Smooth muscle cell (in vitro differentiated cells): Measurements from ENCODE around the gene SCNN1B. TPM values are rescaled to one million over a fixed set of nuclear protein-coding genes. Genes with fewer than 3 reads are reported as not detected.

ENCODE experiments used
- DNase-seq: peaks from one replicate; lab custom pipeline; 2025; ENCODE audit not compliant: unreplicated experiment; lab: John Stamatoyannopoulos, UW
- H2AFZ ChIP-seq: fragments of 200-600 bp; sonication (generic); 2 replicates; pipeline ENCODE4 v1.6.0; 2016; ENCODE audit warnings: antibody characterized with exemption, low read depth, mild to moderate bottlenecking
- H3F3A ChIP-seq: fragments of 200-600 bp; sonication (generic); 2 replicates; pipeline ENCODE4 v1.6.0; 2017; ENCODE audit warnings: antibody characterized with exemption, low read depth
- H3K27ac ChIP-seq: fragments of 200-600 bp; sonication (generic); 2 replicates; pipeline ENCODE4 v1.5.1; 2016; ENCODE audit warnings: low read depth, mild to moderate bottlenecking
- H3K27me3 ChIP-seq: fragments of 200-600 bp; sonication (generic); 2 replicates; pipeline ENCODE4 v1.6.1; 2016; ENCODE audit warnings: low read depth, mild to moderate bottlenecking
- H3K36me3 ChIP-seq: fragments of 200-600 bp; sonication (generic); 2 replicates; pipeline ENCODE4 v1.5.1; 2016; ENCODE audit warnings: low read depth
- H3K4me1 ChIP-seq: fragments of 200-600 bp; sonication (generic); 2 replicates; pipeline ENCODE4 v1.5.1; 2016; ENCODE audit warnings: low read depth
- H3K4me2 ChIP-seq: fragments of 200-600 bp; sonication (generic); 2 replicates; pipeline ENCODE4 v1.6.0; 2016; ENCODE audit warnings: mild to moderate bottlenecking
- H3K4me3 ChIP-seq: fragments of 200-600 bp; sonication (generic); 2 replicates; pipeline ENCODE4 v1.5.1; 2016; ENCODE audit warnings: mild to moderate bottlenecking
- H3K79me2 ChIP-seq: fragments of 200-600 bp; sonication (generic); 2 replicates; pipeline ENCODE4 v1.6.0; 2016; ENCODE audit warnings: low read depth, mild to moderate bottlenecking
- H3K9ac ChIP-seq: fragments of 200-600 bp; sonication (generic); 2 replicates; pipeline ENCODE4 v1.6.0; 2016; ENCODE audit warnings: low read depth
- H3K9me3 ChIP-seq: fragments of 200-600 bp; sonication (generic); replicated peaks from 2 replicates; pipeline ENCODE4 v1.5.1; 2016; ENCODE audit warnings: low read depth
- H4K20me1 ChIP-seq: fragments of 200-600 bp; sonication (generic); 2 replicates; pipeline ENCODE4 v1.6.0; 2016; ENCODE audit warnings: low read depth
- WGBS: methylation state at CpG from one replicate; pipeline ENCODE4 v1.1.7; 2016; ENCODE audit warnings: low lambda C conversion rate; 5-methylcytosine and 5-hydroxymethylcytosine counted together
- polyA plus RNA-seq: library from polyadenylated mRNA; unstranded; fragments of >200 nt; fragmentation: Nextera tagmentation; extraction: Ambion mirVana; gene quantifications from 2 replicates; pipeline ENCODE4 v1.2.1, GENCODE V29; 2016
- total RNA-seq: library from RNA; depleted of rRNA; stranded (reverse); fragments of >200 nt; gene quantifications from 2 replicates; pipeline ENCODE4 v1.2.3, GENCODE V29; 2014
- TF ChIP-seq, protein P1 (sequence below): fragments of 200-600 bp; sonication (generic); IDR thresholded peaks from 2 replicates; pipeline ENCODE4 v1.5.1; 2017; ENCODE audit warnings: borderline replicate concordance, mild to moderate bottlenecking, antibody characterized with exemption; ENCODE audit not compliant: insufficient read depth, poor library complexity, severe bottlenecking

SCNN1B gene
- total and polyA plus RNA-seq, 2 experiments from 2014 or later: not detected

GRCh38 chr16:23333831-23334456 lies 31.8 kb downstream of the SCNN1B start:
- no peak overlapping the region for H3K4me2 ChIP-seq
- no peaks in the 10 kb centered on the region for H3K79me2 ChIP-seq
- H3K4me1 ChIP-seq: no peaks in the 10 kb centered on the region
- no peaks in the 10 kb centered on the region for H4K20me1 ChIP-seq
- H2AFZ ChIP-seq: no peak overlapping the region
- H3K9ac ChIP-seq: no peak overlapping the region
- 84% methylated on average over 11 of the region's 11 CpGs for whole genome bisulfite sequencing
- no peak overlapping the region for H3K27ac ChIP-seq
- H3K9me3 ChIP-seq: no peaks in the 10 kb centered on the region
- H3K36me3 ChIP-seq: no peaks in the 10 kb centered on the region
- TF ChIP-seq, protein P1, sequence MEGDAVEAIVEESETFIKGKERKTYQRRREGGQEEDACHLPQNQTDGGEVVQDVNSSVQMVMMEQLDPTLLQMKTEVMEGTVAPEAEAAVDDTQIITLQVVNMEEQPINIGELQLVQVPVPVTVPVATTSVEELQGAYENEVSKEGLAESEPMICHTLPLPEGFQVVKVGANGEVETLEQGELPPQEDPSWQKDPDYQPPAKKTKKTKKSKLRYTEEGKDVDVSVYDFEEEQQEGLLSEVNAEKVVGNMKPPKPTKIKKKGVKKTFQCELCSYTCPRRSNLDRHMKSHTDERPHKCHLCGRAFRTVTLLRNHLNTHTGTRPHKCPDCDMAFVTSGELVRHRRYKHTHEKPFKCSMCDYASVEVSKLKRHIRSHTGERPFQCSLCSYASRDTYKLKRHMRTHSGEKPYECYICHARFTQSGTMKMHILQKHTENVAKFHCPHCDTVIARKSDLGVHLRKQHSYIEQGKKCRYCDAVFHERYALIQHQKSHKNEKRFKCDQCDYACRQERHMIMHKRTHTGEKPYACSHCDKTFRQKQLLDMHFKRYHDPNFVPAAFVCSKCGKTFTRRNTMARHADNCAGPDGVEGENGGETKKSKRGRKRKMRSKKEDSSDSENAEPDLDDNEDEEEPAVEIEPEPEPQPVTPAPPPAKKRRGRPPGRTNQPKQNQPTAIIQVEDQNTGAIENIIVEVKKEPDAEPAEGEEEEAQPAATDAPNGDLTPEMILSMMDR: no peak
- DNase-seq: no peak
- H3K4me3 ChIP-seq: no peak overlapping the region
- H3F3A ChIP-seq: no peaks in the 10 kb centered on the region
- no peaks in the 10 kb centered on the region for H3K27me3 ChIP-seq

GRCh38 chr16:23334457-23334853 lies 32.4 kb downstream of the SCNN1B start:
- WGBS: 82% methylated on average over 3 of the region's 3 CpGs
- no peak overlapping the region for H2AFZ ChIP-seq
- no peaks in the 10 kb centered on the region for H3K79me2 ChIP-seq
- H3K4me3 ChIP-seq: no peak overlapping the region
- no peaks in the 10 kb centered on the region for H3K27me3 ChIP-seq
- no peak for DNase-seq
- TF ChIP-seq, protein P1: no peak
- no peaks in the 10 kb centered on the region for H3K36me3 ChIP-seq
- H3F3A ChIP-seq: no peaks in the 10 kb centered on the region
- H3K4me2 ChIP-seq: no peak overlapping the region
- no peak overlapping the region for H3K9ac ChIP-seq
- H3K27ac ChIP-seq: no peak overlapping the region
- H3K4me1 ChIP-seq: no peaks in the 10 kb centered on the region
- no peaks in the 10 kb centered on the region for H4K20me1 ChIP-seq
- no peaks in the 10 kb centered on the region for H3K9me3 ChIP-seq

- Histone ChIP-seq H3K4me3 (no peak overlapping the region), H3K4me1 (no peaks in the 10 kb centered on the region), H3K4me2 (no peak overlapping the region), H3K27me3 (no peaks in the 10 kb centered on the region), H2AFZ (no peak overlapping the region), H3K27ac (no peak overlapping the region), H3K9ac (no peak overlapping the region), H3F3A (no peaks in the 10 kb centered on the region), H3K79me2 (no peaks in the 10 kb centered on the region), H3K9me3 (no peaks in the 10 kb centered on the region), H3K36me3 (no peaks in the 10 kb centered on the region), H4K20me1 (no peaks in the 10 kb centered on the region)
- DNase-seq: no peak
- WGBS: 83% methylated on average over 1 of the region's 1 CpG
- TF ChIP-seq, protein P1: no peak
Observed at GRCh38 chr16:23334950-23335349, 32.8 kb downstream of the SCNN1B start.

DNA sequence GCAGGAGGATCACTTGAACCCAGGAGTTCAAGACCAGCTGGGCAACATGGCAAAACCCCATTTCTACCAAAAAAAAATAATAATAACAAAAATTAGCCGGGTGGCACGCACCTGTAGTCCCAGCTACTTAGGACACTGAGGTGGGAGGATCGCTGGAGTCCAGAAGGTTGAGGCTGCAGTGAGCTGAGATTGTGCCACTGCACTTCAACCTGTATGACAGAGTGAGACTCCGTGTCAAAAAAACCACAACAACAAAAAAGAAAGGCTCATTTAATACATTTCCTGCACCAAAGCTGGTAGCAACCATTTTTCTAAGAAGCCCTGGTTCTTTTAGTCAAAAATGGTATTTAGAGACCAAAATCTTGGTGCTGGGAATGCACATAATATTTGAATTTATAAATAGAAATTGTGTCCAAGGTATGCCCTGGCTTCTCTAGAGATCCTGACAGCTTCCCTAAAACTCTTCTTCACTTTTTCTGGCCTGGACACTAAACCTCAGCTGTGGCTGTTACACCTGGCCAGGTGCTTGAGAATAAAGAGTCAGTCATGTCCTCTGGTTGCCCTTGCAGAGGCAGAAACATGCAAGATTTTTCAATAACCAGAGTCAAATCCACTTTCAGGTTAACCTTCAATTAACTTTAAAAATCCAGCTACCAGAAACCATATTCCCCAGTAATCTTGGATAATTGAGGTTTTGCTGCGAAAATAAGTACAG lies 35.9 kb downstream of the SCNN1B start:
- DNase-seq: no peak
- no peaks in the 10 kb centered on the region for H3F3A ChIP-seq

More for the DNA sequence above, 35.9 kb downstream of the SCNN1B start:
- Histone ChIP-seq H3K27me3 (no peaks in the 10 kb centered on the region), H3K9me3 (no peaks in the 10 kb centered on the region), H3K4me1 (no peaks in the 10 kb centered on the region), H3K27ac (no peak overlapping the region), H3K4me3 (no peak overlapping the region), H3K36me3 (no peaks in the 10 kb centered on the region), H3K9ac (no peak overlapping the region), H2AFZ (no peak overlapping the region), H3K79me2 (no peaks in the 10 kb centered on the region), H4K20me1 (no peaks in the 10 kb centered on the region), H3K4me2 (no peak overlapping the region)
- TF ChIP-seq, protein P1: no peak
- 88% methylated on average over 5 of the region's 5 CpGs for WGBS
